Measurements from ENCODE around the gene COL1A2. TPM values are rescaled to one million over a fixed set of nuclear protein-coding genes. Genes with fewer than 3 reads are reported as not detected.

Gene COL1A2
- total RNA-seq, 1 experiment from 2014 or later = 42.1 TPM

GRCh38 chr7:94442639-94443038 lies 47.9 kb downstream of the COL1A2 start:
- Histone ChIP-seq H4K5ac (ENCODE audit: insufficient read length, low read depth, low read length) (no peak overlapping the region), H4K20me1 (ENCODE audit: control insufficient read depth, insufficient read depth, insufficient read length) (no peaks in the 10 kb centered on the region), H3K79me2 (ENCODE audit: insufficient read depth, low read length) (no peaks in the 10 kb centered on the region), H2BK12ac (ENCODE audit: insufficient read length, low read depth, low read length) (no peak overlapping the region), H4K91ac (ENCODE audit: insufficient read length, low read depth, low read length) (no peak overlapping the region), H3K4ac (ENCODE audit: low read depth, low read length) (no peak overlapping the region), H2AFZ (ENCODE audit: low read length) (no peak overlapping the region), H2BK5ac (ENCODE audit: insufficient read length, low read length) (no peak overlapping the region), H2BK20ac (ENCODE audit: low read depth, low read length, poor library complexity, severe bottlenecking) (no peak overlapping the region), H3K9ac (ENCODE audit: extremely low read depth, insufficient read length, low read length) (no peak overlapping the region), H4K8ac (replicated peaks; ENCODE audit: insufficient read length, low read depth, low read length) (no peak overlapping the region), H3K27me3 (ENCODE audit: insufficient read depth, low read length) (no peaks in the 10 kb centered on the region), H3K27ac (ENCODE audit: insufficient read length, low read depth, low read length) (no peak overlapping the region), H3K9me3 (ENCODE audit: control insufficient read depth, low read depth, low read length) (no peaks in the 10 kb centered on the region), H3K4me1 (ENCODE audit: insufficient read depth, low read length) (no peaks in the 10 kb centered on the region), H3K79me1 (ENCODE audit: insufficient read depth, low read depth, low read length, poor library complexity, severe bottlenecking) (no peaks in the 10 kb centered on the region), H2BK15ac (ENCODE audit: low read depth, low read length) (no peak overlapping the region), H3K4me2 (ENCODE audit: insufficient read depth, insufficient read length, low read length) (no peak overlapping the region), H3K14ac (ENCODE audit: insufficient read depth, low read length) (no peak overlapping the region), H3K18ac (ENCODE audit: insufficient read length, low read depth, low read length) (no peak overlapping the region), H2AK5ac (ENCODE audit: insufficient read length, low read length) (no peak overlapping the region), H3K23me2 (ENCODE audit: insufficient read length, low read depth, low read length, poor library complexity, severe bottlenecking) (no peaks in the 10 kb centered on the region), H3T11ph (ENCODE audit: low read length) (no peak overlapping the region), H2BK120ac (ENCODE audit: low read depth, low read length, poor library complexity, severe bottlenecking) (no peak overlapping the region), H3K23ac (ENCODE audit: insufficient read length, low read depth, low read length) (no peak overlapping the region), H3K56ac (ENCODE audit: insufficient read length, low read depth, low read length) (no peak overlapping the region)
- Mint-ChIP-seq H3K27me3 (ENCODE audit: low read depth) (no peaks in the 10 kb centered on the region), H3K36me3 (ENCODE audit: insufficient read depth in 1 of 3, low read depth in 3 of 3) (no peaks in the 10 kb centered on the region), H3K4me3 (no peak overlapping the region), H3K4me1 (peaks cover 9 to 15% of the 10 kb centered on the region in 2 experiments), H3K9me3 (no peaks in the 10 kb centered on the region), H3K27ac (no peak overlapping the region)
- TF ChIP-seq CTCF (conservative IDR thresholded peaks at IDR 0.05) = no peak
- no CpG with 5 or more reads among the region's 3 CpGs for WGBS (ENCODE audit: extremely low coverage, insufficient read length, low lambda C conversion rate)
- no peak for DNase-seq

Data from H9 (cell line).